Activated T-cell treated with anti-CD3 and anti-CD28 coated beads for 24 hours (primary cell): ENCODE measurements around the gene NPC1L1.

Experiments used
- DNase-seq: peaks from one replicate; pipeline ENCODE4 v3.0.0-alpha.2; 2020; ENCODE audit warnings: low read depth

Gene NPC1L1

GRCh38 chr7:44541028-44541869, at the start of gene NPC1L1:
Gene NPC1L1, minus strand, starts transcription at chr7:44541330. Its CDS starts 71 bp downstream, at chr7:44541259.
- DNase-seq = no peak

GRCh38 chr7:44590910-44591309, 49.8 kb upstream of the NPC1L1 start:
- DNase-seq = no peak

GRCh38 chr7:44587843-44588711, 46.9 kb upstream of the NPC1L1 start:
- DNase-seq = peak; percentile 57

- DNase-seq = no peak
Measured at GRCh38 chr7:44583146-44583865, 42.2 kb upstream of the NPC1L1 start.

- DNase-seq = peak; percentile 100
Measured at GRCh38 chr7:44581879-44582603, 40.9 kb upstream of the NPC1L1 start, which contains the start of gene TMED4. Gene TMED4, minus strand, starts transcription at chr7:44582231. Its CDS starts 25 bp downstream, at chr7:44582206.

GRCh38 chr7:44580945-44581878, 40.1 kb upstream of the NPC1L1 start:
- DNase-seq = peak; percentile 32

GRCh38 chr7:44576228-44576627, 35.1 kb upstream of the NPC1L1 start:
- DNase-seq = no peak

GRCh38 chr7:44575054-44575453, 33.9 kb upstream of the NPC1L1 start:
- no peak for DNase-seq

- no peak for DNase-seq
Measured at GRCh38 chr7:44574287-44574872, 33.2 kb upstream of the NPC1L1 start.

GRCh38 chr7:44573464-44574286, 32.5 kb upstream of the NPC1L1 start, which contains the start of gene DDX56:
Gene DDX56, minus strand, starts transcription at chr7:44573908. Its CDS starts 13 bp downstream, at chr7:44573895.
- peak; percentile 92 for DNase-seq

- no peak for DNase-seq
Measured at GRCh38 chr7:44572771-44573170, 31.6 kb upstream of the NPC1L1 start.

- no peak for DNase-seq
Measured at GRCh38 chr7:44569959-44570358, 28.8 kb upstream of the NPC1L1 start.

GRCh38 chr7:44568771-44569560, 27.8 kb upstream of the NPC1L1 start:
- DNase-seq = no peak

- DNase-seq = no peak
Measured at GRCh38 chr7:44567884-44568283, 26.8 kb upstream of the NPC1L1 start.

GRCh38 chr7:44566680-44567079, 25.6 kb upstream of the NPC1L1 start:
- no peak for DNase-seq

GRCh38 chr7:44565795-44566559, 24.8 kb upstream of the NPC1L1 start:
- DNase-seq = no peak

GRCh38 chr7:44565097-44565794, 24.1 kb upstream of the NPC1L1 start:
- peak; percentile 56 for DNase-seq
